GM21381 (cell line): ENCODE results near the gene SEMA5B.

Experiments
- ATAC-seq: cut with Tn5 transposase; IDR thresholded peaks from one replicate; pipeline ENCODE4 v1.9.1; 2021; ENCODE audit warnings: mild to moderate bottlenecking, moderate library complexity; ENCODE audit not compliant: unreplicated experiment

Gene SEMA5B

GRCh38 chr3:122945230-122945629 is 82.3 kb downstream of the SEMA5B start:
- no peak for ATAC-seq

DNA sequence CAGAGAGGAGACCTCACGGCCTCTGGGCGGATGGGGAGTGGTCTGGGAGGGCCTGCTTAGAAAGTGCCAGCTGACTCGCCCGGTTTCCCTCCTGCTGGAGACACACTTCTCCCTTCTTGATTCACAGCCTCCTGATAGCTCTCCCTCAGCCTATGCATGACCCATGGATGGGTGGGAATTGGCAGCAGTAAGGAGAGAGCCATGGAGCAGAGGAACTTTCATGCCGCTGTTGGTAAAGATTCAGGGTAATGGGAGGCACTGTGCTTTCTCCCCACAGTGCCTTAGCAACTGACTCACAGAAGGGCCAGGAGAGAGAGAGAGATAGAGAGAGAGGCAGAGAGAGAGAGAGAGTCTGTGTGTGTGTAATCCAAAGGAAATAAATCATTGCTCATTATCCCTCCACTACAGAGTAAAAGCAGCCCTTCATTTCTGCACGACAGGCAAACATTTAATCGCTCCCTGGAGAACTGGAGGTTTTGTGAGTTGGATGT is 82.8 kb downstream of the SEMA5B start:
- no peak for ATAC-seq

DNA sequence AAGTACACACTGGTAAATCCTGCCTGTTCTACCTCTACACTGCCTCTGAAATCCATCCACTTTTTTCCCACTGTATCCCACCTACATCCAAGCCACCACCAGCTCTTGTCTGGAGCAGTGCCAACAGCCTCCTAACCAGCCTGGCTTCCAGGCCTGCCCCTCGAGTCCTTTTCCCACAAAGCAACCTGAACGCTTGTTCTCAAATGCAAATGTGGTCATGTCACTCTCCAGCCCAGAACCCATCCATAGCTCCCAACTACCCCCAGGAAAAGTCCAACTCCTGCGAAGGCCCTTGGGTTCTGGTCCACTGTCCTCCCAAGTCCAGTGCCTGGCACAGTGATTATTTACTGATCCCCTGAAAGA is 83.8 kb downstream of the SEMA5B start:
- no peak for ATAC-seq

GRCh38 chr3:122942937-122943827 is 84.4 kb downstream of the SEMA5B start:
- ATAC-seq = no peak

- no peak for ATAC-seq
These were observed 85.3 kb downstream of the SEMA5B start for GRCh38 chr3:122942239-122942638.

DNA sequence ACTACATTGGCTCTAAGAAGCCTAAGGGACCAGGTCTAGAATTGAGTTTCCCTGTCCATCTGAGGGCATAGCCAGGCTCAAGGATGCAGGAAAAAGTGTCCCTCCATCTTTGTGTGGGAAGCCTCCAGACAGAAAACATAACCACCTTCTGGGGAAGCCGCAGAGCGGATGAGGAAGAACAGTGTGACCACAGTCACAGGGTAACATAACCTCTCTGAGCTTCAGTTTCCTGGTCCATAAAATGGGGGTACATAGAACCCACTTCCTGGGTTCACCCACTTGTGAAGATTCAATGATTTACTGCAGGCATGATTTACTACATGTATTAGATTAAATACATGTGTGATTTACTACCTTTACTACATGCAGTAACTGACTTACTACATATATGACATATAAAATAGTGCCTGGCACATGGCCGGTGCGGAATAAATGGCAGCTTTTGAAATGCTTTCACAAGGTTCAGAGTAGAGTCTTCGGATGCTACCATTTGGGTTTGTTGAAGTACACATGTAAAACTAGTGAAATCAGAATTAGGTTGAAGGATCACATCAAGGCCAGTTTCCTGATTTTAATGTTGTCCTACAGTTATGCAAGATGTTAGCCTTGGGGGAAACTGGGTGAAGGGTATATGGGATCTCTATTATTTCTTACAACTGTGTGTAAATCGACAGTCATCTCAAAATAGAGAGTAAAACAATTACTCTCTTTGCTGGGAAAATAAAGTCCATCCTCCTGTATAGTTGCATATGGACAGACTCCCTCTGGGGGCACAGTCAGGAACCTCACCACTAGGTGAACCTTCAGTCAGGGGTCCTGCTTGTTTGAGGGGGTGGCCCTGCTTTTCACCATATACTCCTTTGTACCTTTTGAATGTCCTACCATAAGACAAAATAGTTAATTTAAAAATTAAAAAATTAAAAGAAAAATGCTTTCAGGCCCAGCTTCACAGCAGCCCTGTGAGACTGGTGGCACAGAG is 86.0 kb downstream of the SEMA5B start:
- ATAC-seq = no peak

DNA sequence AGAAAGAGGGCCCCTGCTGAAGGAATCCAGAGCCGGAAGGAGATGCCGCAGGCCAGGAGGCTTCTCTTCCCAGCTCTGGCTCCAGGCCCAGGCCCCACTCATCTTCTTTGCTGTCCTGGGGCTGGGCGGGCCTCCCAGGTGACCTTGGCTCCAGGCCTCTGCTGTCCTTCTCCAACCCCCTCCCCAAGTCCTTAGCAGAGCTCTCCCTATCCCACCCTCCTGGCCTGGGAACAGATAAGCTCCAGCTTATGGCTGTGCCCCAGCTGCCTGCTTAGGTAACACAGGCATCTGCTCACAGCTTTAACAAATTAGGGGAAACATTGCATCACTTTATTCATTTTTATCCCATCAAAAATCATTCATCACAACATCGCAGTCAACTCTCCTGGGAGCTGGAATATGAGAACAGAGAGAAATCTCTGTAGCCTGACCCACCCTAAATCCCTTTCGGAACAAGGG is 86.9 kb downstream of the SEMA5B start:
- ATAC-seq = no peak

- ATAC-seq = no peak
These were observed 88.7 kb downstream of the SEMA5B start for GRCh38 chr3:122938783-122939425.

DNA sequence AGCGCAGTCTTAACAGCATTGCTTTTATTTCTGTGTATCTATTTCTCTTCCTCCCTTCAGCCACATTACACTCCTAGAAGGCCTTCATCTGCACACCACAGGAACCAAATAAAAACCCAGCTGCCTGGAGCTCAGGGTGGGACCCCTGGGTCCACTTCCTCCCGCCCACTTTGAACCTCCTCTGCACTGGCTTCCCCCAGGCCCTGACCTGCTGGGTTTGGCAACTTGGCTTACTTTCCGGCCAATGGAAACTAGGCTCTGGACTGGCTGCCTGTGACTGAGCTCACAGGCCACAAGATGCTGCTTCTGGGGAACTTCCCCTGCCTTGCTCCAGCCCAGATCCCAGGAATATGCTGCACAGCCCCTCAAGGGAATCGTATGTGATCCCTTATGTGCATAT is 89.8 kb downstream of the SEMA5B start:
- no peak for ATAC-seq

DNA sequence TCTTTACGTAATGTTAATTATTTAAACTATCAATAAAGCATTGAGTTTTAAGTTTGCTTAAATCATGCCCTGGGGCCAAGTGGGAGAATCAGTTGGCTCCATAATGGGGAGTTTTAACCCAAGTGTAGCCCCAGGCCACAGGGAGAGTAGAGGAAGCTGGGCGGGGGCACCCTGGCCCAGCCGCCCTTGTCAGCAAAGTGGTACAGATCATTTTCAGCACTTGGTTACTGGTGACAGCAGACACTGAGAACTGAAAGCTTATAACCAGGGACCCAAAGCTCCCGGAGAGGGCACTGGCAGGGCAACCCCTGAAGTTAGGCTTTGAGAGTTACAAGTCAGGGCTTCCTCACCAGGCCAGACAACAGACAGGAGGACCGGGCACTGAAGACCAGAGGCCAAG is 90.6 kb downstream of the SEMA5B start:
- ATAC-seq = no peak

GRCh38 chr3:122936335-122936734 is 91.2 kb downstream of the SEMA5B start:
- ATAC-seq = no peak

DNA sequence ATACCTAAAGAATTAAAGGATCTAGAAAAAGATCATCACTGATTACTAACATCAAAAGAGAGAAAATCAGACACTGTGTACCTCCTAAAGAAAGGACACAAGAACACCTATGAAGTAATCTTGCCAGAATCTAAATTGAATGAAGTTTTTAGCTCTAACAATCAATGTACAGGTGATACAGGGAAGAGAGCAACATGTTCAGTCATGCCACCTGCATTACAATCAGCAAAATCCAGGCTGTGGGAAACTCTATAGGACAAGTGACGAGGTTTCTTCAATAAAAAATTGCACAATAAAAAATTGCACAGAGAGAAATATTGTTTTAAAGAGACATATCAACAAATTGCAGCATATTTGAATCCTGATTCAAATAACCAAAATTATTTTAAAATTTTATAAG is 93.3 kb downstream of the SEMA5B start:
- ATAC-seq = no peak

GRCh38 chr3:122932251-122932967 is 95.2 kb downstream of the SEMA5B start:
- ATAC-seq = no peak

DNA sequence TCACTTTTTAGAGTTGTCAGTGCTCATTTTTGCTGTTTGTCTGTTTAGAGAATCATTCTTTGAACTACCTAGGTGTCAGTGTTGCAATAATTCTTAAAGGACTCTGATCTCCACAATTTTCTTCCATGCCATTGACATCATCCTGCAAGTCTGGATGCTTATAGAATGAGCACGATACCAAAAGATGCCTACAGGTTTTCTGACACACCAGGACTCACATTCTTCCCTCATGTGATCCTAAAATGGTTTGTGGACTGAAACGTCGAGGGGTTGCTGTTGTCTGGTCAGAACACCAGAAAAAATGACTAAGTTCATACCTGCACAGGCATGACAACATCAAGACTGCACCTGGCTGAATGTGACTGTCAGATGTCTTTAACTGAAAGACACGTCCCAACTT is 95.9 kb downstream of the SEMA5B start:
- ATAC-seq = no peak

GRCh38 chr3:122930063-122930997 is 97.2 kb downstream of the SEMA5B start:
- no peak for ATAC-seq

- ATAC-seq = no peak
These were observed 98.1 kb downstream of the SEMA5B start for GRCh38 chr3:122929188-122930062.

DNA sequence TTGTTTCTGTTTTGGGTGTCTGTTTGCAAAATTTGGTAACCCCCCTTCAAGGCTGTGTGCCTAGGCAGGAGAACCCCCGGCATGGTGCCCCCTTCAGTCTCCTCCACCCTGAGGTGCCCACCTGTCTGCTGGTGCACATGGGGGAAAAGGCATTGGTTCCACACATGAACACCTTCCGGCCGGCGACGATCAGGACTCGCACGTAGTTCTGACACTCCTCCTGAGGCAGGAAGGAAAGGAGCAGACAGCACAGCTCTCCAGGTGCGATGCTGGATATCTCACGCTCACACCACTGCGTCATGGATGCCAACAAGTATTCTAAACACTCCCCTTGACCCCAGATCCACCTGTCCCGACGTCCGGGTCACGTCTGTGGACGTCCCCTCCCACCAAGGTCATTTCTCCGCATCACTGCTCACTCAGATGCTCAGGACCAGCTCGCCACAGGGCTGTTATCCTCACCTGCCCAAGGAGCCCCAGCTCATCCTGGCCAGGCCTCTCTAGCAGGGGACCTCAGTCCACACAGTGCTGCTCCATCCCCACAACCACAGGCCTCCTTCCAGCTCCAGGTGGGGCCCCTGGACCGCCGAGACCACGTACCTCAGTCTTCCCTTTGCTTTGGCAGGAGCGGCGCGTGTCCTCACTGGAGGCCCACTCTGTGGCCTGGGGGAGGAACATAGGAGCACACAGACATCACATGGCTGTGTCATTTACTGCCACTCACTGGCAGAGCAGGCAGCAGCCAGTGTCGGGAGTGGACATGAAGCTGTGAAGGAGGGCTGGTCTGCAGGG is 99.0 kb downstream of the SEMA5B start:
- ATAC-seq = no peak
